AG20443 (cell line): ENCODE measurements around the gene PHF3.

ENCODE experiments used
- DNase-seq: peaks from one replicate; pipeline ENCODE4 v3.0.0; 2012; ENCODE audit warnings: low spot score, mixed read lengths

The PHF3 gene, protein sequence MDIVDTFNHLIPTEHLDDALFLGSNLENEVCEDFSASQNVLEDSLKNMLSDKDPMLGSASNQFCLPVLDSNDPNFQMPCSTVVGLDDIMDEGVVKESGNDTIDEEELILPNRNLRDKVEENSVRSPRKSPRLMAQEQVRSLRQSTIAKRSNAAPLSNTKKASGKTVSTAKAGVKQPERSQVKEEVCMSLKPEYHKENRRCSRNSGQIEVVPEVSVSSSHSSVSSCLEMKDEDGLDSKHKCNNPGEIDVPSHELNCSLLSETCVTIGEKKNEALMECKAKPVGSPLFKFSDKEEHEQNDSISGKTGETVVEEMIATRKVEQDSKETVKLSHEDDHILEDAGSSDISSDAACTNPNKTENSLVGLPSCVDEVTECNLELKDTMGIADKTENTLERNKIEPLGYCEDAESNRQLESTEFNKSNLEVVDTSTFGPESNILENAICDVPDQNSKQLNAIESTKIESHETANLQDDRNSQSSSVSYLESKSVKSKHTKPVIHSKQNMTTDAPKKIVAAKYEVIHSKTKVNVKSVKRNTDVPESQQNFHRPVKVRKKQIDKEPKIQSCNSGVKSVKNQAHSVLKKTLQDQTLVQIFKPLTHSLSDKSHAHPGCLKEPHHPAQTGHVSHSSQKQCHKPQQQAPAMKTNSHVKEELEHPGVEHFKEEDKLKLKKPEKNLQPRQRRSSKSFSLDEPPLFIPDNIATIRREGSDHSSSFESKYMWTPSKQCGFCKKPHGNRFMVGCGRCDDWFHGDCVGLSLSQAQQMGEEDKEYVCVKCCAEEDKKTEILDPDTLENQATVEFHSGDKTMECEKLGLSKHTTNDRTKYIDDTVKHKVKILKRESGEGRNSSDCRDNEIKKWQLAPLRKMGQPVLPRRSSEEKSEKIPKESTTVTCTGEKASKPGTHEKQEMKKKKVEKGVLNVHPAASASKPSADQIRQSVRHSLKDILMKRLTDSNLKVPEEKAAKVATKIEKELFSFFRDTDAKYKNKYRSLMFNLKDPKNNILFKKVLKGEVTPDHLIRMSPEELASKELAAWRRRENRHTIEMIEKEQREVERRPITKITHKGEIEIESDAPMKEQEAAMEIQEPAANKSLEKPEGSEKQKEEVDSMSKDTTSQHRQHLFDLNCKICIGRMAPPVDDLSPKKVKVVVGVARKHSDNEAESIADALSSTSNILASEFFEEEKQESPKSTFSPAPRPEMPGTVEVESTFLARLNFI (N-terminal part only)

DNA sequence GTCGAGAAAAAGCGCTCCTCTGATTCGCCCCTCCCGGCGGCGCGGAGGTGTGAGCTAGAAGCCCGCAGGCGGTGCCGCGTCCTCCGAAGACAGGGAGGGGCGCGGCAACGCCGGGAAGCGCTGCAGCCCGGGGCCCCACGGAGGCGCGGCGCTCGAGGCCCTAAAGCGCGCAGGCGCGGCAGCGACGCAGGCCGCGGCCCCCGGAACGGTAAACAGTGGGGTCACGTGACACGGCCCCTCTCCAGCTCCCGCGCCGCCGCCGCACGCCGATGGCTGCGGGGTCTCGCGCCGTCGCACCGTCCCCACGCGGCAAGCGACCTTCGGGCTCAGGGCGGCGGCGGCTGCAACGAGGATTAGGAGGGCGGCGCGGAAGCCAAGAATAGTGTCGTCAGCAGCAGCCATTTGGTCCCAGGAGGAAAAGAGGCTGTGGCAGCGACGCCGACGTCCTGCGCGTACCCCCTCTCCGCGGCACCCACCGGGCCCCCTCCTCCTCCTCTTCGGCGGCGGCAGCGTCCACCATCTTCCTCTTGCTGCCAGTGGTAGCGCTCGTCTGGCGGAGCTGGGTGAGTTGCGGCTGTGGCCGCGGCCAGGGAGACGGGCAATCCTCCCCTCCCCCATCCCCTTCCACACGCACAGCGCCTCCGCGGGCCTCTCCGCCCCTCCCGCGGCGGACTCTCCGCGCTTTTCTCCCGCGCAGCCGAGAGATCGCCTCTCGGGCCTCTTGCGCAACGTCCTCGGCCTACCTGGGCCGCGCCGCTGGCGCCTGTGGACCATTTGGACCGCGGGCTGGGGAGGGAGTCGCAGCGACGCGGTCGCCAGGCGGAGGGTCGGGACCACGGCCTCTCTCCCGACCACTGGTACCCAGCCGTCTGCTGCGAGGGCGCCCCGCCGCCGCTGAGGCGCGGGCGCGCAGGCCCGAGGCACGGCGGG lies at the start of gene PHF3:
Gene PHF3 (plus strand): TSS at position 215 of the 930 bp plus-strand sequence. CDS start 10,750 bp downstream, outside the sequence.
- DNase-seq, result peak; percentile 99

DNA sequence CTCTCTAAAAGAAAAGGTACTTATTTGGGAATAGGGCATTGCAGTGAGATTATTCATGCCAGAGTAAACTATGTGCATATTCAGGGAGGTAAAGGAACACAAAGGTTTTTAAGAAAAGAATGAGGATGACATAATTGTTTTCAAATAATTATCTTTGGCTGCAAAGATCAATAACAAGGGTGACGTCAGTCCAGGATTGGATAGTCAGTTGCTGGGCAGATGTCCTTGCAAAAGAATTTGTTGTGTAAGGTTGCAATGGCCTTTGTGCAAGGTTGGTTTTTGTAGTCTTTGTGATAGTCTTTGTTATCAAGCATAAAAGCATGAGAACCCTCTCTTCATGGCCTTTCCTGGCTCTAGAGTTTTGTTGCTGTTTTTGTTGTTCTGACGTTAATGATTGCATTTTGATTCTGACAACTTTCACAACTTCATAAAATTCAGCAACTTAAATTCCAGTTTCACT lies 45.6 kb upstream of the PHF3 start:
- no peak for DNase-seq

DNA sequence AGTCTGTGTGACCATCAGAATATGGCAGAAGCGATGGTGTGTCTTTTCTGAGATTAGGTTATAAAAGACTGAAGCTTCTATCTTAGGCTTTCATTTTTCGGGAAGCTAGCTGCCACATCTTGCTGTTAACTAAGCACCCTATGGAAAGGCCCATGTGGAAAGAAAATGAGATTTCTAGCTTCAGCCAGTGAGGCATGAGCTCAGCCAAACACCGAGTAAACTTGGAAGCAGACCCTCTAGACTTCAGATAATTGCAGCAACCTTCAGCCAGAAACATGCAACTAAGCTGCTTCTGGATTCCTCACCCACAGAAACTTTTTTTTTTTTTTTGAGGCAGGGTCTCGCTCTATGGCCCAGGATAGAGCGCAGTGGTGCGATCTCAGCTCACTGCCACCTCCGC lies 42.7 kb upstream of the PHF3 start:
- no peak for DNase-seq

DNA sequence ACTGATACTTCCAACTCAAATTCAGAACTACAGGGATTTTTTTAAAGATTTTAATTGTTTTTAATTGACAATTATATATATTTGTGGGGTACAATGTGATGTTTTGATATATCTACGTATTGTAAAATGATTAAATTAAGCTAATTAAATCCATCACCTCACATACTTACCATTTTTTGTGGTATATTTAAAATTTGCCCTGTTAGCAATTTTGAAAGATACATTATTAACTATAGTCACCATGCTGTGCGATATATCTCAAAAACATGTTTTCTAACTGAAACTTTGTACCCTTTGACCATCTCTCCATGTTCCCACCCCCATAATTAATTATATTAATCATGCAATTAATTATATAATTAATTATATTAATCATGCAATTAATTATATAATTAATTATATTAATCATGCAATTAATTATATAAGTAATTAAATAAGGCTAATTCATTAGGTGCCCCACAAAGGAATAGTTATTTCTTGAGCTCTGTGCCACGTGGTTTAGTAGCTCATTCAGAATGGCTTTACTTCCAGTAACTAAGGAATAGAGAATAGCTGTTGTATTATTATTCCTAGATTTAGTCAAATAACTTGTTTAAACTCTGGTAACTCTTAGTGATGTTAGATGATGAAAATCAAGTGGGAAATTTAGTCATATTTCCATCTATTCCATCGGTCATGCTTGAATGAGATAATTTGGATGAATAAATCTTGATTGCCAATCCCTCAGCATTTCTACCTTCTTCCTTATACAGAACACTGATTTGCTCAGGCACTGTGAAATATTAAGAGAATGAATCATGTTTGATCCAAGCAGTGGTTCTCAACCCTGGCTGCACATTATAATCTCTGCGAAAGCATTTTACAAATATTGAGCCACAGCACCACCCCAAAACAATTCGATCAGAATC lies 38.2 kb upstream of the PHF3 start:
- DNase-seq, result peak; percentile 14

DNA sequence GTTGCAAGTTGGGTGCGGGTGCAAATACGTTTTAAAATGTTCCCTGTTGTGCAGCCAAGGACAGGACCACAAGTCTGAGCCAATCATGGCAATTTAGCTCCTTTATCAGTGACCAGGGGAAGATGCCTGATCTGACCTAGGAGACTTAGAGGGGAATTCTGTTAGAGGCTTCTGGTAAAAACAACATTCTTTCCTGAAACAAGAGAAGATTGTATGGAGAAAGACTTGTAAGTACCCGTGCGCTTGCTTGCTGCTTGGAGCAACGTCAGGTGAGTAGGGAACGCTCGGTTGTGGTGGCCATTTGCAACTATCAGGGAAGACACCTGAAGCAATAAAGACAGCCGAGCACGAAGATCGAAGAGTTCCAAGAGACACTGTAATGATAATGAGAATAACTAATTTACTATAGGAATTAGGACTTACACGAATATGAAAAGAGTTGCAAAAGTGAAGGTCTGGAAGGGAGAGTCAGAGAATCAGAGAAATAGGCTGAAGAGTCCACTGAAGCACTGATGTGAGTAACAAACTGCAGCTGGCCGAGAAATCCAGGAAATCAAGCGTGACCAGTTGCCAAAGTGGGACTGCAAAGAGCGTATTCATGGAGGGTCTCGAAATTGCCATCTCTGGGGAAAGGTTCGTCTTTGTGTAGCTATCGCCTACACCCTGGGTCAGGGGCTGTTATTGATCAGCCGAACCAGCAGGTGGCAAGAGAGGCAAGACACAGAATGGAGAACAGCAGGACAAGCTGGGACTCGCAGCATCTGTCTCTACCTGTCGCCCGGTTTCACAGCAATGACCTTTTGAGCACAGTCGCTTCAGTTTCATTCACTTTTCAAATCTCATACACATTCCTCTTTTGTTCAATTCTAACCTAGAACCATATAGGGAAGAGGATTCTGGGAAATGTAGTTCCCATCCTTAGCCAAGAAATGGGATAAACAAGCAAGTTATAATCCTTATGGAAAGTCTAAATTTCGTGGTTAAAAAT lies 37.3 kb upstream of the PHF3 start:
- peak; percentile 82 for DNase-seq

DNA sequence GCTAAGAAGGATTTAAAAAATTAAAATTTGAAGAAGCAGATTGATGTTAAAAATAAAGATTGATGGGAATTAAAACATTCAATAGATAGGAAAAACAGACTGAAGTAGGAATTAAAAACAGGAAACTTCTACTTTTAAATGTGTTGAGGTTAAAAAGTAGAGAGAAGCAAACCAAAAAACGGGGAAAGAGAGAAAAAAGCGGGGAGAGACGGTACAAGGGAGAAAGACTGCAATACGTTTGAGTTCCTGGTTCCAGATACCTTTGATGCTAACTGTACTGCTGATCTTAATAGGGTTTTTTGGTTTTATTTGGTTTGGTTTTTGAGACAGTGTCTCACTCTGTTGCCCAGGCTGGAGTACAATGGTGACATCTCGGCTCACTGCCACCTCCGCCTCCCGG lies 36.4 kb upstream of the PHF3 start:
- no peak for DNase-seq

DNA sequence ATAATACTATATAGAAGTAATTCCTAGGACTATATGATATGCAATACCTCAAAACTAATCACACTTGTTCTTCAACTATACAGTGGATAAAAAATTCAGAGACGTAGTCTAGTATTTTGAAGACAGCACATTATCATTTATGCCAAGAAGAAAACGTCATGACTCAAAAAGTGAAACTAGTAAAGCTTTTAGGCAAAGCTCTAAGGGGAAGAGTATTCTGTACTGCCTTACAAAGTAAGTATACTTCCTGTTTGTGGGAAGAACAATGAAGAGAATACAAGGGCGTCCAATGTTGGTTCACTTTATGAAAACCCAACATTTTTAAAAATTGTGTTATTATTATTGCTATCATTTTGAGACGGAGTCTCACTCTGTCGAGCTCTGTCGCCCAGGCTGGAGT lies 35.5 kb upstream of the PHF3 start:
- no peak for DNase-seq

DNA sequence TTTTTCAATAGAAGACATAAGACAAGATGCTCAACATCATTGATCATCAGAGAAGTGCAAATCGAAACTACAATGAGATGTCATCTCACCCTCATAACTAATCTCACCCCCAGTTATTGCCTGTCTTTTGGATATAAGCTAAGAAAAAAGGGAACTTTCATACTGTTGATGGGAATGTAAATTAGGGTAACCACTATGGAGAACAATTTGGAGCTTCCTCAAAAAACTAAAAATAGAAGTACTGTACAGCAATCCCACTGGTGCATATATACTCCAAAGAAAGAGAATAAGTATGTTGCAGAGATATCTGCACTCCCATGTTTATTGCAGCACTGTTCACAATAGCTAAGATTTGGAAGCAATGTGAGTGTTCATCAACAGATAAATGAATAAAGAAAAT lies 26.4 kb upstream of the PHF3 start:
- no peak for DNase-seq

DNA sequence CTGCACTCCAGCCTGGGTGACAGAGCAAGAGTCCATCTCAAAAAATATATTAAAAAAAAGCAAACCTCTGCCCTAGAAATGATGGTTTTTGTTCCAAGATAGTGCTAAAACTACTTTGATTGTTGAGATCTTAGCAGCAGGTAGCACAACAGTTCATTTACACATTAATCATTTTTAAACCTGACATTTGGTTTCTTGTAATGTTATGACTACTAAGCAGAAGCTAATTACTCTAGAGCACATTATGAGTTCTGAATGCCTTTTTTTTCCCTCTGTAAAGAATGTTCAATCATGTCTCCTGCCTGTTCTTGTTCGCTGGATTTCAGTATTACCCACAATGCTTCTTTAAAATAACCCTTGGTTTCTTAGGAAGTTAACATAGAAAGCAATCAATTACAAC lies 24.7 kb upstream of the PHF3 start:
- no peak for DNase-seq

DNA sequence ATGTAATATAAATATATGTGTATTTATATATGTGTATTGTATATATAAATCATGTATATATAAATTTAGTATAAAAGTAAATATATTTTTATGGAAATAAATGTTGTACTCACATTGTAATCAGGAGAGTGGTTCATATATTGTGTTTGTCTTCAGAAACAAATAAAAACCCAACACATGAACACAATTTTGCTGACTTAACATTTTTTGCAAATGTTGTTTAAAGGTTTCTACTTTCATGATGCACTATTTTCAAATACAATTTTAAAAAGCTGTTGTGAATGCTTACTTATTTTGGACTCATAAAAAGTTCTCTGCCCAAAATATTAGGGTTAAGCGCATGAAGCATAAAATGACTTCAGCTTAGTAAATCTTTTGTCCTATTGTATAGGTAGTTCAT lies 24.0 kb upstream of the PHF3 start:
- DNase-seq, result no peak

DNA sequence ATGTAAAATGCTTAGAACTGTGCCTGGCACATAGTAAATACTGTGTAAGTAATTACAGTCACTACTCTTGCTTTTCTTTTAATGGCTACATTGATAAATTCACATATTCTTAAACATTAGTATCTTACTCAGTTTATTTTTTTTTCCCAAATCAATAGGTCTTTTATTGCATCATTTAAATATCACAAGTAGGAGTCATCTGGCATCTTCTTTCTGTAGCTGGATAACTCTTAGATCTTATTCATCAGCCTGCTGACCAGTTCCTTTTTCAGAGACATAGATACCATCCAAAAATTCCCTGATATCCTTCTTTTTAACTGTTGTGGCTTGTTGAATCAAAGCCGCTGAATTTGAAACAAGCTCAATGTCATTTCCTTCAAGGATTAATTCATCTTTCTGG lies 20.0 kb upstream of the PHF3 start:
- DNase-seq, result no peak

DNA sequence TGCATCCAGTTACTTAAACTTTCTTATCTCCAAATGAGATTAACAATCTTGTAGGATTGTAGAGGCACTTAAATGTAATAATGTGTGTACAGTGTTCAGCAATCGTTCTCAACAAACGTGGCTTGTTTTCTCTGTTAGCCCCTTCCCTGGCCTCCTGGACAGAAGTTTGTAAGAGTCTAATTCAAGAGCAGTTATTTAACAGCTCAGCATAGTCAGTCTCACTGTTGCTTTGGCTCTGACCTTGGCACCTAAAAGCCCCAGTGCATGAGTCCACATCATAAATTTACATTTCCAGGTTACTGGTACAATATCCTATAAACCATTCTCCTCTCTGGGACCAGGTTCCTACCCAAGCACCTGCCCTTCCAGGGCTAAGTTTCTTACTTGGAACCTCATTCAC lies 11.5 kb upstream of the PHF3 start:
- DNase-seq, result no peak

DNA sequence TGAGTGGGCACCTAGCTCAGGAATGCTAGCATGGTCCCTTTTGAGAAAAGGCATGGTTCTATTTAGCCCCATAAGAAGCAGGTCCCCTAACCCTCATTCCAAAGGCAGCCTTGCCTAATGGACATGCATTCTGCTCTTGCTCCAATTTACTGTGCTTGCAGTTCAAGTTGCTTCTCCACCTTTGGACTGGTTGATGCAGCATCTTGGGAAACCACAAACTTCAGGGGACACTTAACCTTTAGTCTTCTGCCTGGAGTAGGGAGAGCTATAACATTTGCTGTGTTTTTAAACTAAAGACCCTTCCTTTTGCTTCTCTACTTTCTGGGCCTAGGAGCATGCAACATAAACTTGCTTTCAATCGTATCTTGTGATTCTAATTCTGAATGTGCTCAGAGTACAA lies 5.1 kb upstream of the PHF3 start:
- no peak for DNase-seq

DNA sequence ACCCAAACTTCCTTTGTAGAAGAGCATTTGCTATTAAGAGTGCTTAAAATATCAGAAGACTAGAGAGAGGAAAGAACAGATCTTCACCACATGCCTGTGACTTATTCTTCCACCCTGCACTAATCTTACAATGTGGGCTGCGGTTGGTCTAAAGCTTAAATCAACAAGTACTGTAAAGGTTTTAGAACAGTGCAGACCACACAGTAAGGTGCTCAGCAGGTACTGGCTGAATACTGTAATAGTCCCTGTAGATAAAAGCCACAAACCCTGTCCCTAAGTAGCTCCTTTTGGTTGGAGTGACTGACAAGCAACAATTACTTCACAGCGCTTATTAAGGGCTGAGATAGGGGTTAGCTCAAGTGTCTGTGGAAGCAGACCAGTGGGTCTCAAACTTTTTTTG lies 972 bp upstream of the PHF3 start:
- DNase-seq, result no peak

DNA sequence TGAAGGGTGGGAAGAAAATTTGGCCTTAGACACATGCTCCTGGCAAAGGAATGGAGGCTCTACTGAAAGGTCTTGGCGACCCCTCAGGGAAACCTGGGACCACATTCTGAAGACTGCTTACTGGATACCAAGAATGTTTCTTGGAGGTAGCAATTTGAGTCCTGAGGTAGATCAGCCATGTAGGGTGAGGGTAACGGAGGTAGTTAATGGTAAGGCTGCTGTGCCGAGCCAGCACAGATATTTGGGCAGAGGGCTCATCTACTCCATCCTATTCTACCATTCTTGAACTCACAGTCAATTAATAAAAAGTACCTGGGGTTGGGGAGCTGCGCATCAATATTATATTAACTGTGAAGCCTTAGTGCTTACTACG lies 401 bp upstream of the PHF3 start:
- no peak for DNase-seq

DNA sequence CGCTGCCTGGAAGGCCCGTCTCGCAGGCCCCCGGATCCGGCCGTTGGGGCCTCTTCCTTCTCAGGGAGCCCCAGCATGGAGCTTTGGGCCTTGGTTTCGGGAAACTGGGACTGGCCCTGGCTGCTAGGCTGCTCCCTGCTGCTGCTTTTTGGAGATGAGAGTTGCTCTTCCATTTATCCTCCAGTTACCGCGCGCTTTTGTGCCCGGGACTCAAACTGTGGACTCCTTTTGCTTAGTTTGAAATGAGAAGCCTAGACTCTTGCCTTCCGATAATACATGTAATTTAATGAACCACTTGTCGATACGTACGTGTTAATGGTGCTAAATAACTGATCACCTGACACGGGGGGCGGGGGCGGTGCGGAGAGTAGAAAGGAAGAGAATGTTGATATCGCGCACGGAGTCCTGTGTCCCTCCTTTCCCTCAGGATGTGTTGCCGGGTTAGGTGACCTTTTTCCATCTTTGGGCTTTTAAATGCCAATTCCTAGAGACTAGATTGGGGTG lies 968 bp downstream of the PHF3 start:
- DNase-seq, result peak; percentile 38

DNA sequence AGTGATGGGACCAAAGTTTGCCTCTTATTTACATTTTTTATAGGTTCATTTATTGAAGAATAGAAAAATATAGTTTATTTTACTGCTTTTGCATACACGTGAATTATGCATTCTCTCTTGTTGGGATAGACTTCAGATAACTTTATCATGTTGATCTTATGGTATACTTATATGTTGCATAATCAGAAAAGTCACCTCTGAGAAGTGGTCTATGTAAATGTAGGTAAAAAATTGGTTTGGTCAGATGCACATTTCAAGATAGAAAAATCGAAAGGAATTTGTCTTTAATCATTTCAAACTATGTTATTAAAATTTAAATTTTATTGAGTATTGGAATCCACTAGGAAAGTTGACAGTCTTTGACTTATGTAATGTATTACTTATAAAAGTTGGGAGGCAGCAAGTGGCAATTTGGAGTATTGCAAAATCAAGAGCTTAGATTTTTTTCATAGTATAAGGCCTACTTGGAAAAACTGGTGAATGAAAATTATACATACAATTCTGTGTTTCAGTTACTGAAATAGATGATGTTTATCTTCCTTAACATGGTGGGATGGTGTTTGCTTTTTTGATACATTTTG lies 2.4 kb downstream of the PHF3 start:
- no peak for DNase-seq

DNA sequence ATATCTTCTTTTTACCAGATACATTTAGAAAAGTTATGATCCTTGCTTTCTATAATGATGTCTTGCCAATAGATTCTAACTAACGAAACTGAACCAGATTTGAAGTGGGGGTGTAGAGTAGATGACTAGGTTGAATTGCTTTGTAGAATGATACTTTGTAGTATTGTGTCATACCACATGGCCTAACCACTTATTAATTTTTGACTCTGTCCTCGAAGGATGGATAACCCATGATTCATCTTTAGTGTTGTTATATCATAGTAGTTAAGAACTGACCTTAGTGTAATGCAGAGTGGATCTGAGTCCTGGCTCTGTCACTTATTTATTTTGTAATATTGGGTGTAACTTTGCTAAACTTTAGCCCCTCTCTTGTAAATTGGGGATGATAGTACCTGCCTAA lies 4.5 kb downstream of the PHF3 start:
- peak; percentile 35 for DNase-seq
